ENCODE data around the gene GPR18. TPM values are rescaled to one million over a fixed set of nuclear protein-coding genes. Genes with fewer than 3 reads are reported as not detected.

GPR18 gene
- total RNA-seq, 1 donor from 2014 or later: 0.59 TPM

DNA sequence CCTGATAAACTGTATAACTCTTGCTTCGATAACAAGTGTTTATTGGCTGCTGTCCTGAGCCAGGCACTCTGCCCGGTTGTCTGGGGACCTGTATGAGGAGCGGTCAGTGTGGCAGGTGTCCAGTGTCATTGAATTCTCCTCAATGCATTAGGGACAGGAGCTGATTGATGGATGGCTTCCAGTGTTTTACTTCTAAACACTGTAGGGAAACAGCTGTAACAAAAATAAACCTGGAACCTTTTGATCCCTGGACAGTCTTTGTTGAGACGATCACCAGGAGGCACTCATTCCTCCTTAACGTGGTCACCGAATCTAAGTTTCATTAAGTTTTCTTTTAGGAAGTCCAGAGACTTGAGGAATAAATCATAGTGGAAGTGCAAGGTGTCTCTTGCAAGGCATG lies 39.6 kb downstream of the GPR18 start:
- FAIRE-seq (no peak), DNase-seq (ENCODE audit: low read depth) (peak; percentile 18)
- H3K9me3 ChIP-seq (ENCODE audit: insufficient read depth, low read depth, low read length): no peaks in the 10 kb centered on the region
- H3K9ac ChIP-seq (ENCODE audit: low read length): no peak overlapping the region
- no peaks in the 10 kb centered on the region for H3K9me3 Mint-ChIP-seq (ENCODE audit: unreplicated experiment)
- H3K4me1 Mint-ChIP-seq (ENCODE audit: low read depth, unreplicated experiment): peaks cover 15% of the 10 kb centered on the region
- peaks cover 6% of the 10 kb centered on the region for H3K4me1 ChIP-seq (ENCODE audit: insufficient read depth, low read length)
- no peak overlapping the region for H3K27ac ChIP-seq (ENCODE audit: low read depth, low read length)
- peaks cover 2% of the 10 kb centered on the region for H3K36me3 ChIP-seq (ENCODE audit: insufficient read depth, low read length)
- no peaks in the 10 kb centered on the region for H3K27me3 Mint-ChIP-seq (ENCODE audit: low read depth, unreplicated experiment)
- H3K4me2 ChIP-seq (ENCODE audit: low read length): no peak overlapping the region
- H3K79me2 ChIP-seq (ENCODE audit: insufficient read depth, low read length): peaks cover 92% of the 10 kb centered on the region
- peaks cover 4% of the 10 kb centered on the region for H3K36me3 Mint-ChIP-seq (ENCODE audit: low read depth, unreplicated experiment)
- H3K27me3 ChIP-seq (ENCODE audit: insufficient read depth, low read length): no peaks in the 10 kb centered on the region
- H4K20me1 ChIP-seq (ENCODE audit: insufficient read depth, low read length): peaks cover 60% of the 10 kb centered on the region
- no peak overlapping the region for H3K4me3 ChIP-seq (ENCODE audit: insufficient read depth, low read depth, low read length)
- H3K27ac Mint-ChIP-seq (ENCODE audit: unreplicated experiment): no peak overlapping the region
- no peak overlapping the region for H3K4me3 Mint-ChIP-seq (ENCODE audit: unreplicated experiment)
- no peak overlapping the region for H2AFZ ChIP-seq (ENCODE audit: low read depth, low read length)
- TF ChIP-seq, protein P1, sequence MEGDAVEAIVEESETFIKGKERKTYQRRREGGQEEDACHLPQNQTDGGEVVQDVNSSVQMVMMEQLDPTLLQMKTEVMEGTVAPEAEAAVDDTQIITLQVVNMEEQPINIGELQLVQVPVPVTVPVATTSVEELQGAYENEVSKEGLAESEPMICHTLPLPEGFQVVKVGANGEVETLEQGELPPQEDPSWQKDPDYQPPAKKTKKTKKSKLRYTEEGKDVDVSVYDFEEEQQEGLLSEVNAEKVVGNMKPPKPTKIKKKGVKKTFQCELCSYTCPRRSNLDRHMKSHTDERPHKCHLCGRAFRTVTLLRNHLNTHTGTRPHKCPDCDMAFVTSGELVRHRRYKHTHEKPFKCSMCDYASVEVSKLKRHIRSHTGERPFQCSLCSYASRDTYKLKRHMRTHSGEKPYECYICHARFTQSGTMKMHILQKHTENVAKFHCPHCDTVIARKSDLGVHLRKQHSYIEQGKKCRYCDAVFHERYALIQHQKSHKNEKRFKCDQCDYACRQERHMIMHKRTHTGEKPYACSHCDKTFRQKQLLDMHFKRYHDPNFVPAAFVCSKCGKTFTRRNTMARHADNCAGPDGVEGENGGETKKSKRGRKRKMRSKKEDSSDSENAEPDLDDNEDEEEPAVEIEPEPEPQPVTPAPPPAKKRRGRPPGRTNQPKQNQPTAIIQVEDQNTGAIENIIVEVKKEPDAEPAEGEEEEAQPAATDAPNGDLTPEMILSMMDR (IDR thresholded peaks at IDR 0.05; ENCODE audit: insufficient read depth, low read depth, low read length): no peak
- no peak for TF ChIP-seq EZH2 (IDR thresholded peaks at IDR 0.05; ENCODE audit: insufficient read depth, low read length)

DNA sequence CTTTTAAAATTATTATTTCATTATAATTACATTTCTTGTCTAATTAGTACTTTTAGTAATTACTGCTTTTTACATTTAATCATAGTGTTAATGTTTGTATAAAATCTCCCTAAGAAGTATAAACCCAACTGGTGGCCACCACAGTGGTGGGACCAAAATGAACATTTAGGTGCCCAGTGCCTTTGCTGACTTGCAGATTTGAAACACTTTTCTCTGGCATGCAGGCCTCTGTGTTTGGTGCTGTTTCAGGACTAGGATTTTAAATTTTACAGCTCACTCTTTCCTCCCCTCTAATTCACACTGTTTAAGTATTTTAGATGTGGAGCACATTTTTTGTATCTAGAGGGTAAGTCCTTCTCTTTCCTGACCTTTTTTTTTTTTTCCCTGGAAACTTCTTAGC lies 40.1 kb downstream of the GPR18 start:
- H3K4me1 Mint-ChIP-seq (ENCODE audit: low read depth, unreplicated experiment): peaks cover 15% of the 10 kb centered on the region
- peaks cover 4% of the 10 kb centered on the region for H3K36me3 Mint-ChIP-seq (ENCODE audit: low read depth, unreplicated experiment)
- TF ChIP-seq EZH2 (IDR thresholded peaks at IDR 0.05; ENCODE audit: insufficient read depth, low read length): no peak
- no peaks in the 10 kb centered on the region for H3K9me3 Mint-ChIP-seq (ENCODE audit: unreplicated experiment)
- Histone ChIP-seq H3K9me3 (ENCODE audit: insufficient read depth, low read depth, low read length) (no peaks in the 10 kb centered on the region), H3K36me3 (ENCODE audit: insufficient read depth, low read length) (peaks cover 2% of the 10 kb centered on the region), H3K4me2 (ENCODE audit: low read length) (no peak overlapping the region), H2AFZ (ENCODE audit: low read depth, low read length) (no peak overlapping the region), H3K9ac (ENCODE audit: low read length) (no peak overlapping the region), H3K4me3 (ENCODE audit: insufficient read depth, low read depth, low read length) (no peak overlapping the region), H3K79me2 (ENCODE audit: insufficient read depth, low read length) (peaks cover 93% of the 10 kb centered on the region), H3K27me3 (ENCODE audit: insufficient read depth, low read length) (no peaks in the 10 kb centered on the region), H3K4me1 (ENCODE audit: insufficient read depth, low read length) (peaks cover 6% of the 10 kb centered on the region), H4K20me1 (ENCODE audit: insufficient read depth, low read length) (peaks cover 64% of the 10 kb centered on the region), H3K27ac (ENCODE audit: low read depth, low read length) (no peak overlapping the region)
- DNase-seq (ENCODE audit: low read depth) (no peak), FAIRE-seq (no peak)
- H3K27ac Mint-ChIP-seq (ENCODE audit: unreplicated experiment): no peak overlapping the region
- no peaks in the 10 kb centered on the region for H3K27me3 Mint-ChIP-seq (ENCODE audit: low read depth, unreplicated experiment)
- no peak overlapping the region for H3K4me3 Mint-ChIP-seq (ENCODE audit: unreplicated experiment)

DNA sequence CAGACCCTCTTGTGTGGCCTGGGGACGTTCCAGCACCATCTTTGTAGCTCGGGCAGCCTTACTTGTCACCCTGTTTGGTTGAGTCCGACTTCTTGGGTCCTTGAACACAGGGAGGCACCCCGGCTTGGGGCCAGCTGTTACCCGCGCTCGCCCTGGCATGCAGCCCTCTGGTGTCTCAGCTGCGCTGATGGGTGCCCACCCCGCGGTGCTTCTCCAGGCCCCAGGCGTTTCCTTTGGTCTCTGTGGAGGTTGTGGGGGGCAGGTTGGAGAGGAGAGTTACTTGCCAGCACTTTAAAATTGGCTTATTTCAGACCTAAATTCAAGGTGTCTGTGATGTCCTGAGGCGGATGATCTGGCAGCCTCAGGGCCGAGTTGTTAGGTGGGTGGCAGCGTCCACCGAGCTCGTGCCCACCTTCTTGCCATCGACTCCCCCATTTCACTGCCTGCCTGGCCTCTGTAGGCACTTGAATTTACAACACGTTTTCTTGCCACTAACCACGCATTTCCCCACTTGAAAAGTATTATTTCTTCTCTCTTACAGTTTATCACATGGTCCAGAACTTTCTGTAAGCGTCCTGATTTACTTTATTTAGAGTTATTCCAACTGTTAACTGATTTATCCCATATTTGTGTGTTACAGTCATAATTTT lies 40.6 kb downstream of the GPR18 start:
- Histone ChIP-seq H2AFZ (ENCODE audit: low read depth, low read length) (no peak overlapping the region), H3K79me2 (ENCODE audit: insufficient read depth, low read length) (peaks cover 93% of the 10 kb centered on the region), H3K27me3 (ENCODE audit: insufficient read depth, low read length) (no peaks in the 10 kb centered on the region), H3K4me3 (ENCODE audit: insufficient read depth, low read depth, low read length) (no peak overlapping the region), H3K4me2 (ENCODE audit: low read length) (no peak overlapping the region), H4K20me1 (ENCODE audit: insufficient read depth, low read length) (peaks cover 65% of the 10 kb centered on the region), H3K4me1 (ENCODE audit: insufficient read depth, low read length) (peaks cover 6% of the 10 kb centered on the region), H3K36me3 (ENCODE audit: insufficient read depth, low read length) (peaks cover 2% of the 10 kb centered on the region), H3K9me3 (ENCODE audit: insufficient read depth, low read depth, low read length) (no peaks in the 10 kb centered on the region), H3K9ac (ENCODE audit: low read length) (no peak overlapping the region), H3K27ac (ENCODE audit: low read depth, low read length) (no peak overlapping the region)
- no peaks in the 10 kb centered on the region for H3K27me3 Mint-ChIP-seq (ENCODE audit: low read depth, unreplicated experiment)
- H3K9me3 Mint-ChIP-seq (ENCODE audit: unreplicated experiment): no peaks in the 10 kb centered on the region
- peaks cover 15% of the 10 kb centered on the region for H3K4me1 Mint-ChIP-seq (ENCODE audit: low read depth, unreplicated experiment)
- FAIRE-seq: no peak
- no peak overlapping the region for H3K27ac Mint-ChIP-seq (ENCODE audit: unreplicated experiment)
- H3K36me3 Mint-ChIP-seq (ENCODE audit: low read depth, unreplicated experiment): peaks cover 4% of the 10 kb centered on the region
- no peak for TF ChIP-seq EZH2 (IDR thresholded peaks at IDR 0.05; ENCODE audit: insufficient read depth, low read length)
- TF ChIP-seq, protein P1 (IDR thresholded peaks at IDR 0.05; ENCODE audit: insufficient read depth, low read depth, low read length): no peak
- DNase-seq (ENCODE audit: low read depth): no peak
- H3K4me3 Mint-ChIP-seq (ENCODE audit: unreplicated experiment): no peak overlapping the region

Data from astrocyte (in vitro differentiated cells and primary cell).